SK-N-MC (cell line): ENCODE measurements around the gene CDKAL1.

Experiments used
- EZH2 ChIP-seq: fragments of 200-600 bp; sonication (generic); IDR thresholded peaks from one replicate; pipeline ENCODE4 v1.6.1; 2017; ENCODE audit warnings: antibody characterized with exemption
- POLR2AphosphoS5 ChIP-seq: IDR thresholded peaks from 2 replicates; pipeline ENCODE4 v1.6.1; 2012; ENCODE audit warnings: mild to moderate bottlenecking, low read depth, low read length, borderline replicate concordance

DNA sequence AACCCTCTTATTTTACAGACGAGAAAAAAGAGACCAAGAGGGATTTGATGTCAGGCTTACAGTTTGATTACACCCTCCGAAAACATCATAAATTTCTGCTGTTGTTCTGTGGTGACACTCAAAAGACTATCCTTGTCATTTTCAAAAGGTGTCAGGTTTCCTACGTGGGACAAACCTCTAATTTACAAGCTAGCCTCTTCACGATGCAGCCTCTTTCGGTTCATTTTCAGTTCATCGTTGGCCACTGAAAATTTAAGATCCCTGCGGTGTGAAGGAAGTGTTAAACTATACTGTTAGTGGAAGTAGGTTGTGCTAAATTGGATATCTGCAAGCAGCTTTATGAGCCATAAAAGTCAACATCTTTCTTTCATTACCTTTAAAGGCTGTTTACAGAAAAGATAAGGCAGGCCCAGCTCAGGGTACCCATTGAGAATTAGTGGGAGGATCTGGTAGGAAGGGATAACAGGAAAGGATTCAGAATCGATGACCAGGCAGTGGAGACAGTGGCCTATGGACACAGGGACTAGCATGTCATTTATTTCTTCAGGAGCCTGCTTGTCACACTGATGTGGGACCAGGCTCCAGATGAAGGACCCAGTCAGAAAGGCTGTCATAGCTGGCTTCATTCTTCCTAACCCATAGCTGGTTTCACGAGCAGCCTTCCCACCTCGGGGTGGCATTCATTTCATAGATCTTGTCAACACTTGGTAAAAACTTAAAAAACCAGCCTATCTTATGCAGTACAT, 730.2 kb downstream of the CDKAL1 start:
- TF ChIP-seq POLR2AphosphoS5 (no peak), EZH2 (no peak)
